ENCODE results near the gene IGFLR1. TPM values are rescaled to one million over a fixed set of nuclear protein-coding genes. Genes with fewer than 3 reads are reported as not detected.

IGFLR1 gene
- polyA plus RNA-seq, 2 of the 4 experiments (the other 2 are of a cell fraction), result 6.4 to 14.4 TPM

GRCh38 chr19:35756377-35757230 is 14.4 kb upstream of the IGFLR1 start, which contains the start of gene HSPB6:
Gene HSPB6, minus strand, starts transcription at chr19:35757029. Its CDS starts 21 bp downstream, at chr19:35757008.
- Histone ChIP-seq H3K4me3 (peak within 1 kb of the TSS; percentile 71), H3K9me3 (no peaks in the 10 kb centered on the region), H3K4me1 (peaks cover 25% of the 10 kb centered on the region), H3K4me2 (peak within 1 kb of the TSS; percentile 89), H3K27ac (peak within 1 kb of the TSS; percentile 87 to 93)
- TF ChIP-seq ZFP36 (IDR thresholded peaks at IDR 0.05; ENCODE audit: borderline replicate concordance, partially characterized antibody), result no peak
- TF ChIP-seq MAX (IDR thresholded peaks at IDR 0.05), result 0 out of 2 replicates have a peak, but pooled peaks have one; percentile 8
- DNase-seq (ENCODE audit: low read depth in 1 of 2, low spot score in 1 of 2), result no peak
- CTCF ChIA-PET, result interaction anchor here (0.6 to 1.3 kb wide), 5 partner anchors 8 to 1715 kb away, joined by 3 to 6 read pairs (median 3); partner anchors contain the start of gene LIN37
- POLR2A ChIA-PET, result interaction anchor here (0.6 to 2.3 kb wide), 9 partner anchors 8 to 175 kb away, joined by 3 to 35 read pairs (median 4); partner anchors contain the start of genes LIN37, PSENEN and U2AF1L4
- 91% methylated on average over 47 of the region's 52 CpGs for WGBS (ENCODE audit: missing lambda C conversion rate)
- FAIRE-seq, result no peak
- ATAC-seq, result no peak

GRCh38 chr19:35755550-35756376 is 13.5 kb upstream of the IGFLR1 start:
- peaks cover 20% of the 10 kb centered on the region for H3K4me1 ChIP-seq
- H3K4me2 ChIP-seq, result no peak overlapping the region
- WGBS (ENCODE audit: missing lambda C conversion rate), result 93% methylated on average over 74 of the region's 74 CpGs
- ChIA-PET POLR2A (interaction anchor here (1.1 to 2.3 kb wide), 2 partner anchors 8 to 15 kb away, joined by 4 to 35 read pairs; partner anchors contain the start of gene LIN37), CTCF (interaction anchor here (1.1 to 1.3 kb wide), 2 partner anchors 38 to 175 kb away, joined by 3 to 4 read pairs; no protein-coding TSS in a partner anchor)
- FAIRE-seq (no peak), ATAC-seq (no peak), DNase-seq (ENCODE audit: low read depth in 1 of 2, low spot score in 1 of 2) (no peak)
- H3K27ac ChIP-seq, result no peak overlapping the region
- H3K4me3 ChIP-seq, result no peak overlapping the region
- TF ChIP-seq ATOH8 (CRISPR knock-in tag; IDR thresholded peaks at IDR 0.05; ENCODE audit: low read depth) (no peak), KDM5A (IDR thresholded peaks at IDR 0.05) (no peak), POLR2A (IDR thresholded peaks at IDR 0.05; ENCODE audit: low read length) (peak; percentile 17; the same call in 1 of the 2 replicates), POLR2AphosphoS2 (conservative IDR thresholded peaks at IDR 0.05; ENCODE audit: low read length) (no peak), ZC3H11A (IDR thresholded peaks at IDR 0.05) (no peak)
- no peaks in the 10 kb centered on the region for H3K9me3 ChIP-seq

GRCh38 chr19:35755131-35755549 is 12.9 kb upstream of the IGFLR1 start:
- DNase-seq (ENCODE audit: low read depth in 1 of 2, low spot score in 1 of 2), result no peak
- no peaks in the 10 kb centered on the region for H3K9me3 ChIP-seq
- H3K4me2 ChIP-seq, result no peak overlapping the region
- POLR2A ChIA-PET, result no interaction called here
- peaks cover 20% of the 10 kb centered on the region for H3K4me1 ChIP-seq
- TF ChIP-seq CHD2 (IDR thresholded peaks at IDR 0.05; ENCODE audit: low read length, partially characterized antibody) (no peak), E2F6 (IDR thresholded peaks at IDR 0.05; ENCODE audit: borderline replicate concordance, low read depth) (no peak), CBX2 (IDR thresholded peaks at IDR 0.05; ENCODE audit: borderline replicate concordance, low read depth) (no peak), JUN (IDR thresholded peaks at IDR 0.05) (no peak), USF2 (IDR thresholded peaks at IDR 0.05) (no peak), ZSCAN20 (CRISPR knock-in tag; IDR thresholded peaks at IDR 0.05) (no peak), HOXA7 (CRISPR knock-in tag; IDR thresholded peaks at IDR 0.05) (no peak), ESRRA (IDR thresholded peaks at IDR 0.05; ENCODE audit: borderline replicate concordance, low read length) (no peak), ELK1 (IDR thresholded peaks at IDR 0.05; ENCODE audit: low read depth, low read length) (no peak), TFCP2L1 (CRISPR knock-in tag; IDR thresholded peaks at IDR 0.05) (no peak), BHLHE40 (IDR thresholded peaks at IDR 0.05; ENCODE audit: low read depth, low read length) (no peak), KDM1A (IDR thresholded peaks at IDR 0.05; ENCODE audit: low read depth) (no peak), RAD21 (conservative IDR thresholded peaks at IDR 0.05 in 1 of 2, IDR thresholded peaks at IDR 0.05 in 1 of 2) (no peak), PHF8 (IDR thresholded peaks at IDR 0.05; ENCODE audit: borderline replicate concordance, low read depth) (no peak), FOSL2 (IDR thresholded peaks at IDR 0.05) (no peak), FOSL2 (CRISPR knock-in tag; IDR thresholded peaks at IDR 0.05) (no peak), ZC3H11A (IDR thresholded peaks at IDR 0.05) (no peak)
- WGBS (ENCODE audit: missing lambda C conversion rate), result 90% methylated on average over 17 of the region's 17 CpGs
- FAIRE-seq, result no peak
- no peak overlapping the region for H3K4me3 ChIP-seq
- no peak for ATAC-seq
- no peak overlapping the region for H3K27ac ChIP-seq
- CTCF ChIA-PET, result interaction anchor here (1.1 to 1.3 kb wide), 2 partner anchors 39 to 176 kb away, joined by 3 to 4 read pairs; no protein-coding TSS in a partner anchor
